HCEC 1CT (cell line): ENCODE measurements around the gene BRSK1.
A peak's percentile ranks its signal among the peaks of the same experiment; 100 is the strongest.
"Not testable (repeated sequence)": the region's sequence is repeated elsewhere in the genome, so short reads cannot be mapped to it uniquely, and the experiment has no call there.

Source experiments
- DNase-seq: peaks from one replicate; pipeline ENCODE4 v3.0.0-alpha.2; 2017

Gene BRSK1

GRCh38 chr19:55305491-55305890 is 21.7 kb downstream of the BRSK1 start:
- no peak for DNase-seq

GRCh38 chr19:55305983-55306562 is 22.3 kb downstream of the BRSK1 start:
- DNase-seq = no peak

GRCh38 chr19:55306712-55307111 is 22.9 kb downstream of the BRSK1 start:
- no peak for DNase-seq

GRCh38 chr19:55308281-55308680 is 24.5 kb downstream of the BRSK1 start:
- no peak for DNase-seq

GRCh38 chr19:55309448-55309847 is 25.7 kb downstream of the BRSK1 start:
- no peak for DNase-seq

- DNase-seq = no peak
These were observed 26.7 kb downstream of the BRSK1 start for GRCh38 chr19:55310498-55310897.

GRCh38 chr19:55311397-55311796 is 27.6 kb downstream of the BRSK1 start:
- DNase-seq = no peak

- DNase-seq = no peak
These were observed 28.0 kb downstream of the BRSK1 start for GRCh38 chr19:55311797-55312196.

GRCh38 chr19:55312621-55313512 is 29.1 kb downstream of the BRSK1 start:
- DNase-seq = no peak

- DNase-seq = no peak
These were observed 30.6 kb downstream of the BRSK1 start for GRCh38 chr19:55314396-55314795.

- no peak for DNase-seq
These were observed 32.2 kb downstream of the BRSK1 start for GRCh38 chr19:55315956-55316525.

GRCh38 chr19:55316646-55317045 is 32.8 kb downstream of the BRSK1 start:
- DNase-seq = no peak

GRCh38 chr19:55319785-55320184 is 36.0 kb downstream of the BRSK1 start:
- DNase-seq = peak; percentile 6

- no peak for DNase-seq
These were observed 37.1 kb downstream of the BRSK1 start for GRCh38 chr19:55320844-55321419.

- no peak for DNase-seq
These were observed 37.8 kb downstream of the BRSK1 start for GRCh38 chr19:55321466-55322137.

GRCh38 chr19:55322204-55322885 is 38.5 kb downstream of the BRSK1 start:
- no peak for DNase-seq

- DNase-seq = no peak
These were observed 40.9 kb downstream of the BRSK1 start for GRCh38 chr19:55324662-55325061.

GRCh38 chr19:55325172-55325571 is 41.4 kb downstream of the BRSK1 start, which contains the start of gene TMEM150B:
Gene TMEM150B (minus strand): TSS chr19:55325341. CDS start chr19:55321036, 4,305 bp downstream.
- DNase-seq = no peak

- DNase-seq = not testable (repeated sequence)
These were observed 45.0 kb downstream of the BRSK1 start for GRCh38 chr19:55328774-55329318.

- DNase-seq = peak; percentile 26
These were observed 46.0 kb downstream of the BRSK1 start for GRCh38 chr19:55329791-55330190.

GRCh38 chr19:55333870-55334269 is 50.1 kb downstream of the BRSK1 start:
- no peak for DNase-seq

- DNase-seq = no peak
These were observed 52.3 kb downstream of the BRSK1 start for GRCh38 chr19:55336101-55336500.
